Upper lobe of left lung (tissue), 6 donors: Measurements from ENCODE around the gene SMCO4. TPM values are rescaled to one million over a fixed set of nuclear protein-coding genes. Genes with fewer than 3 reads are reported as not detected.

Experiments used
- ATAC-seq, 2 donors: fragments of 200-7000 bp; cut with Tn5 transposase; one replicate each; pipeline ENCODE4 v1.9.1; 2022; ENCODE audit warnings: mild to moderate bottlenecking in 2 of 2, moderate library complexity in 2 of 2; ENCODE audit not compliant: low FRiP score in 2 of 2
- DNase-seq, 2 donors: peaks; one replicate each; pipeline ENCODE4 v3.0.0-alpha.2; 2019 to 2020
- H3K27ac ChIP-seq, 4 donors: fragments of 200-600 bp; sonication (generic); one replicate each; pipeline ENCODE4 v1.5.1; 2016 to 2019
- H3K27me3 ChIP-seq, 4 donors: fragments of 200-600 bp; sonication (generic); one replicate each; pipeline ENCODE4 v1.5.1; 2017 to 2019
- H3K36me3 ChIP-seq, 4 donors: fragments of 200-600 bp; sonication (generic); one replicate each; pipeline ENCODE4 v1.5.1; 2016 to 2019
- H3K4me1 ChIP-seq, 4 donors: fragments of 200-600 bp; sonication (generic); one replicate each; pipeline ENCODE4 v1.5.1; 2018 to 2019
- H3K4me3 ChIP-seq, 4 donors: fragments of 200-600 bp; sonication (generic); one replicate each; pipeline ENCODE4 v1.5.1; 2017 to 2019; ENCODE audit warnings: mild to moderate bottlenecking in 2 of 4, moderate library complexity in 1 of 4
- H3K9me3 ChIP-seq, 4 donors: fragments of 200-600 bp; sonication (generic); one replicate each; pipeline ENCODE4 v1.5.1; 2018 to 2019
- CTCF ChIP-seq, 6 experiments: fragments of 450-650 bp in 4 of 6; fragments of 200-600 bp in 2 of 6; sonication (generic) in 2 of 6; IDR thresholded peaks; one replicate each; pipeline ENCODE4 v1.5.1; 2016 to 2019; ENCODE audit warnings: antibody characterized with exemption in 6 of 6
- EP300 ChIP-seq, 4 donors: sonication (generic); formaldehyde crosslinking; IDR thresholded peaks; one replicate each; pipeline ENCODE4 v1.5.1; 2017; ENCODE audit warnings: antibody characterized with exemption in 4 of 4, control low read depth in 2 of 4
- POLR2A ChIP-seq, 4 donors: fragments of 450-650 bp; IDR thresholded peaks; one replicate each; pipeline ENCODE4 v1.5.1; 2016 to 2017; ENCODE audit warnings: antibody characterized with exemption in 4 of 4, mild to moderate bottlenecking in 2 of 4
- POLR2AphosphoS5 ChIP-seq, 2 donors: sonication (generic); formaldehyde crosslinking; IDR thresholded peaks; one replicate each; pipeline ENCODE4 v1.5.1; 2017; ENCODE audit warnings: antibody characterized with exemption in 2 of 2
- WGBS, 2 donors: methylation state at CpG; one replicate each; pipeline ENCODE4 v1.1.5; 2017 to 2018; 5-methylcytosine and 5-hydroxymethylcytosine counted together
- total RNA-seq, 6 donors: library from RNA; depleted of rRNA in 4 of 6; stranded (reverse); fragments of >200 nt in 4 of 6; gene quantifications; one replicate each; pipeline versions ENCODE4 v1.1.0 to v1.2.1, GENCODE V29; 2016 to 2021
- donor health status: DM: no; HTN: no; CAD: no; lungs with moderate emphysema.
- donor health status: DM: no; HTN: yes; CAD: no; lungs with severe emphysema.

The SMCO4 gene
- total RNA-seq, 6 donors from 2014 or later: 13.6 to 62.4 (median 42.1) TPM

GRCh38 chr11:93526641-93527583 is 16.3 kb downstream of the SMCO4 start:
- TF ChIP-seq CTCF (IDR thresholded peaks at IDR 0.05) (no peak), POLR2A (IDR thresholded peaks at IDR 0.05) (no peak), EP300 (IDR thresholded peaks at IDR 0.05) (no peak), POLR2AphosphoS5 (IDR thresholded peaks at IDR 0.05) (no peak)
- Histone ChIP-seq H3K4me3 (no peak overlapping the region), H3K27me3 (no peaks in the 10 kb centered on the region), H3K36me3 (no peaks in the 10 kb centered on the region), H3K4me1 (peaks cover 45 to 62% (median 47%) of the 10 kb centered on the region in 4 donors), H3K27ac (no peak overlapping the region), H3K9me3 (no peaks in the 10 kb centered on the region)
- 76 to 87% methylated on average over 8 of the region's 8 CpGs for WGBS, 2 donors
- DNase-seq: no peak
- ATAC-seq: no peak

GRCh38 chr11:93526346-93526633 is 16.9 kb downstream of the SMCO4 start:
- H3K27me3 ChIP-seq: no peaks in the 10 kb centered on the region
- no peak overlapping the region for H3K4me3 ChIP-seq
- no peaks in the 10 kb centered on the region for H3K9me3 ChIP-seq
- TF ChIP-seq POLR2AphosphoS5 (IDR thresholded peaks at IDR 0.05) (no peak), POLR2A (IDR thresholded peaks at IDR 0.05) (no peak), EP300 (IDR thresholded peaks at IDR 0.05) (no peak), CTCF (IDR thresholded peaks at IDR 0.05) (no peak)
- no peak overlapping the region for H3K27ac ChIP-seq
- 54 to 86% methylated on average over 3 of the region's 3 CpGs for WGBS, 2 donors
- no peaks in the 10 kb centered on the region for H3K36me3 ChIP-seq
- ATAC-seq (no peak), DNase-seq (no peak)
- H3K4me1 ChIP-seq: peaks cover 45 to 62% (median 47%) of the 10 kb centered on the region in 4 donors

- ATAC-seq: peak in 1 of 2 donors; percentile 16
- no peak for TF ChIP-seq POLR2AphosphoS5 (IDR thresholded peaks at IDR 0.05)
- TF ChIP-seq EP300 (IDR thresholded peaks at IDR 0.05): no peak
- no peak for TF ChIP-seq POLR2A (IDR thresholded peaks at IDR 0.05)
- no peak for TF ChIP-seq CTCF (IDR thresholded peaks at IDR 0.05)
Observed at GRCh38 chr11:93525601-93526345, 17.4 kb downstream of the SMCO4 start.

DNA sequence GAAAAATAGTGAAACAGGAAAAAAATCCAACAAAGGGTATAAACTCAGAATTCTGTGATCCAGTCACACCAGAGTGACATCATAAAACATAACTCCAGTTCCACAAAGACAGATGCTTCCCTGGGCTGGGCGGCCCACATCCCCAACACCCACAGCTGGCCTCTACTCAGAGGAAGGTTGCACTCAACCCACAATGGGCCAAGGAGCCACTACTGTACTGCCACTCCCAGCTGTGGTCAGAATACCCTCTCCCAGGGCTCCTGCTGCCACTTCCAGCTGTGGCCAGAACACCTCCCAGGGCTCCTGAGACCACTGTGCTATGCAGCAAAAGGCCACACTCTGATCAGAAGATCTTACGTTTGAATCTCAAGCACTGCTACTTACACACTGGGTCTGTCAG is 18.3 kb downstream of the SMCO4 start:
- ATAC-seq (peak in 1 of 2 donors; percentile 6), DNase-seq (no peak)
- H3K9me3 ChIP-seq: no peaks in the 10 kb centered on the region
- no peaks in the 10 kb centered on the region for H3K36me3 ChIP-seq
- WGBS, 2 donors: 87 to 92% methylated on average over 2 of the region's 2 CpGs
- peaks cover 39 to 54% (median 42%) of the 10 kb centered on the region in 4 donors for H3K4me1 ChIP-seq
- no peaks in the 10 kb centered on the region for H3K27me3 ChIP-seq
- TF ChIP-seq POLR2A (IDR thresholded peaks at IDR 0.05): no peak
- TF ChIP-seq POLR2AphosphoS5 (IDR thresholded peaks at IDR 0.05): no peak
- no peak for TF ChIP-seq CTCF (IDR thresholded peaks at IDR 0.05)
- TF ChIP-seq EP300 (IDR thresholded peaks at IDR 0.05): no peak
- peak overlapping the region in 3 of 4 donors; percentile 54 to 65 (median 56) for H3K27ac ChIP-seq
- H3K4me3 ChIP-seq: no peak overlapping the region

More at GRCh38 chr11:93525601-93526345, 17.4 kb downstream of the SMCO4 start:
- 47 to 64% methylated on average over 7 of the region's 7 CpGs for WGBS, 2 donors
- Histone ChIP-seq H3K27ac (no peak overlapping the region), H3K9me3 (no peaks in the 10 kb centered on the region), H3K4me3 (no peak overlapping the region), H3K27me3 (no peaks in the 10 kb centered on the region), H3K36me3 (no peaks in the 10 kb centered on the region), H3K4me1 (peaks cover 45 to 60% (median 47%) of the 10 kb centered on the region in 4 donors)
- no peak for DNase-seq
